GM21447 (cell line): ENCODE data around the gene OR2A14.
"Not testable (repeated sequence)": the region's sequence is repeated elsewhere in the genome, so short reads cannot be mapped to it uniquely, and the experiment has no call there.

Source experiments
- ATAC-seq: cut with Tn5 transposase; IDR thresholded peaks from one replicate; pipeline ENCODE4 v1.9.1; 2021; ENCODE audit not compliant: unreplicated experiment

OR2A14 gene

GRCh38 chr7:144148224-144148827 is 25.4 kb downstream of the OR2A14 start:
- no peak for ATAC-seq

- no peak for ATAC-seq
These were observed 35.9 kb downstream of the OR2A14 start for GRCh38 chr7:144158861-144159260.

- no peak for ATAC-seq
These were observed 41.8 kb downstream of the OR2A14 start for GRCh38 chr7:144164784-144165183.

- not testable (repeated sequence) for ATAC-seq
These were observed 48.8 kb downstream of the OR2A14 start for GRCh38 chr7:144171594-144172350.

- ATAC-seq, result no peak
These were observed 51.6 kb downstream of the OR2A14 start for GRCh38 chr7:144174613-144175012.

- peak; percentile 96 for ATAC-seq
These were observed 55.6 kb downstream of the OR2A14 start for GRCh38 chr7:144178380-144179164.

- peak; percentile 32 for ATAC-seq
These were observed 56.1 kb downstream of the OR2A14 start for GRCh38 chr7:144179165-144179479.
